Gastroesophageal sphincter (tissue), 4 donors: ENCODE measurements around the gene RECQL5. TPM values are rescaled to one million over a fixed set of nuclear protein-coding genes. Genes with fewer than 3 reads are reported as not detected.
A peak's percentile ranks its signal among the peaks of the same experiment; 100 is the strongest.

Experiments used
- ATAC-seq: fragments of 150-250 bp; one replicate; pipeline ENCODE4 v1.9.1; 2016; ENCODE audit warnings: mild to moderate bottlenecking, moderate library complexity
- H3K27ac ChIP-seq, 4 donors: fragments of 200-600 bp; sonication (generic) in 3 of 4; 1 replicate in 3 of 4; 2 replicates in 1 of 4; pipeline ENCODE4 v1.5.1; 2016 to 2019
- H3K27me3 ChIP-seq: fragments of 200-600 bp; sonication (generic); one replicate; pipeline ENCODE4 v1.5.1; 2019
- H3K36me3 ChIP-seq, 2 donors: fragments of 200-600 bp; sonication (generic); one replicate each; pipeline ENCODE4 v1.5.1; 2019; ENCODE audit warnings: control low read depth in 1 of 2
- H3K4me1 ChIP-seq, 3 donors: fragments of 200-600 bp; sonication (generic); 1 replicate in 2 of 3; 2 replicates in 1 of 3; pipeline ENCODE4 v1.5.1; 2016 to 2019; ENCODE audit warnings: control low read depth in 2 of 3
- H3K4me3 ChIP-seq, 2 donors: fragments of 200-600 bp; sonication (generic); one replicate each; pipeline ENCODE4 v1.5.1; 2019; ENCODE audit warnings: mild to moderate bottlenecking in 1 of 2, moderate library complexity in 1 of 2
- H3K9me3 ChIP-seq, 3 donors: fragments of 200-600 bp; sonication (generic); one replicate each; pipeline ENCODE4 v1.5.1; 2017 to 2019; ENCODE audit warnings: control low read depth in 2 of 3
- EP300 ChIP-seq: sonication (generic); formaldehyde crosslinking; IDR thresholded peaks from one replicate; pipeline ENCODE4 v1.6.1; 2017; ENCODE audit warnings: antibody characterized with exemption, mild to moderate bottlenecking
- POLR2A ChIP-seq, 2 donors: fragments of 450-650 bp; IDR thresholded peaks; one replicate each; pipeline ENCODE4 v1.6.1; 2017; ENCODE audit warnings: antibody characterized with exemption in 2 of 2, mild to moderate bottlenecking in 2 of 2, moderate library complexity in 1 of 2
- POLR2AphosphoS5 ChIP-seq: sonication (generic); formaldehyde crosslinking; IDR thresholded peaks from one replicate; pipeline ENCODE4 v1.6.1; 2017; ENCODE audit warnings: antibody characterized with exemption
- WGBS, 2 donors: methylation state at CpG; one replicate each; pipeline ENCODE4 v1.1.5; 2018; ENCODE audit warnings: low coverage in 1 of 2; 5-methylcytosine and 5-hydroxymethylcytosine counted together
- total RNA-seq, 4 donors: library from RNA; depleted of rRNA; stranded (reverse); fragments of >200 nt; gene quantifications; one replicate each; pipeline ENCODE4 v1.1.0, GENCODE V29; 2016
- TF ChIP-seq, protein P1 (sequence below), 4 experiments: fragments of 200-600 bp in 2 of 4; fragments of 450-650 bp in 2 of 4; sonication (generic) in 1 of 4; IDR thresholded peaks; one replicate each; pipeline ENCODE4 v1.5.1; 2017 to 2019; ENCODE audit warnings: antibody characterized with exemption in 4 of 4, mild to moderate bottlenecking in 2 of 4, moderate library complexity in 2 of 4

The RECQL5 gene
- total RNA-seq, 4 donors from 2014 or later: 6.4 to 15.1 (median 13.6) TPM

DNA sequence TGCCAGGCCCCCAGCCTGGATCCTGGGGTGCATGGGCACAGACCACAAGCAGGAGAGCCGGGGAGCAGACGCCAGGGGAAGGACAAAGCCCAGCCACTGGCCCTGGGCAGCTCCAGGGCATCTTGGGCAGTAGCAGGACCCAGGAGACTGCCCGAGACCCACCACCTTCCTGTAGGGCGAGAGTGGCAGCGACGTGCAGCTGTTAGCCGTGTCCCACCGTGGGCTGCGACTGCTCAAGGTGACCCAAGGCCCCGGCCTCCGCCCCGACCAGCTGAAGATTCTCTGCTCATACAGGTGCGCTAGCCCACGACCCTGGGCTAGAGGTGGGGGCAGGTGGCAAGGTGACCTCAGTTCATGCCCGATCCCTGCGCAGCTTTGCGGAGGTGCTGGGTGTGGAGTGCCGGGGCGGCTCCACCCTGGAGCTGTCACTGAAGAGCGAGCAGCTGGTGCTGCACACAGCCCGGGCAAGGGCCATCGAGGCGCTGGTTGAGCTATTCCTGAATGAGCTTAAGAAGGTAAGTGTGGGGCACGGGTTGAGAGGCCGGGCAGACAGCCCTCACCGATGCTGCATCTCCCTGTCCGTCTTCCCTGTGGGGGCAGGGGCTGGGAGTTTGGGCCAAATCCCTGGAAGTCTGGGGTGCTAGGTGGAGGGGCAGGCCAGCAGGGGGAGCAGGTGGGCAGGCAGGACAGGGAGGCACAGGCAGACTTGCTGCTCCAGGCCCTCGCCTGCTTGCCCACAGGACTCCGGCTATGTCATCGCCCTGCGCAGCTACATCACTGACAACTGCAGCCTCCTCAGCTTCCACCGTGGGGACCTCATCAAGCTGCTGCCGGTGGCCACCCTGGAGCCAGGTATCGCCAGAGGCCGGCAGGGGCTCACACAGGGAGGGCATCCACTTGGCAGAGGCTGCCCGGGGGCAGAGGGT, 47.2 kb downstream of the RECQL5 start:
- 0 to 80% methylated on average over 1 to 3 of the region's 36 CpGs for WGBS, 2 donors
- no peak overlapping the region for H3K27ac ChIP-seq
- no peaks in the 10 kb centered on the region for H3K9me3 ChIP-seq
- ATAC-seq: no peak
- no peak overlapping the region for H3K4me3 ChIP-seq
- TF ChIP-seq, protein P1, sequence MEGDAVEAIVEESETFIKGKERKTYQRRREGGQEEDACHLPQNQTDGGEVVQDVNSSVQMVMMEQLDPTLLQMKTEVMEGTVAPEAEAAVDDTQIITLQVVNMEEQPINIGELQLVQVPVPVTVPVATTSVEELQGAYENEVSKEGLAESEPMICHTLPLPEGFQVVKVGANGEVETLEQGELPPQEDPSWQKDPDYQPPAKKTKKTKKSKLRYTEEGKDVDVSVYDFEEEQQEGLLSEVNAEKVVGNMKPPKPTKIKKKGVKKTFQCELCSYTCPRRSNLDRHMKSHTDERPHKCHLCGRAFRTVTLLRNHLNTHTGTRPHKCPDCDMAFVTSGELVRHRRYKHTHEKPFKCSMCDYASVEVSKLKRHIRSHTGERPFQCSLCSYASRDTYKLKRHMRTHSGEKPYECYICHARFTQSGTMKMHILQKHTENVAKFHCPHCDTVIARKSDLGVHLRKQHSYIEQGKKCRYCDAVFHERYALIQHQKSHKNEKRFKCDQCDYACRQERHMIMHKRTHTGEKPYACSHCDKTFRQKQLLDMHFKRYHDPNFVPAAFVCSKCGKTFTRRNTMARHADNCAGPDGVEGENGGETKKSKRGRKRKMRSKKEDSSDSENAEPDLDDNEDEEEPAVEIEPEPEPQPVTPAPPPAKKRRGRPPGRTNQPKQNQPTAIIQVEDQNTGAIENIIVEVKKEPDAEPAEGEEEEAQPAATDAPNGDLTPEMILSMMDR (IDR thresholded peaks at IDR 0.05): peak in 1 of 4 experiments; percentile 27
- TF ChIP-seq POLR2A (IDR thresholded peaks at IDR 0.05) (peak in 1 of 2 donors; percentile 14), EP300 (no peak)
- no peaks in the 10 kb centered on the region for H3K4me1 ChIP-seq
- H3K27me3 ChIP-seq: no peaks in the 10 kb centered on the region
- H3K36me3 ChIP-seq: peaks cover 0 to 95% of the 10 kb centered on the region in 2 donors

DNA sequence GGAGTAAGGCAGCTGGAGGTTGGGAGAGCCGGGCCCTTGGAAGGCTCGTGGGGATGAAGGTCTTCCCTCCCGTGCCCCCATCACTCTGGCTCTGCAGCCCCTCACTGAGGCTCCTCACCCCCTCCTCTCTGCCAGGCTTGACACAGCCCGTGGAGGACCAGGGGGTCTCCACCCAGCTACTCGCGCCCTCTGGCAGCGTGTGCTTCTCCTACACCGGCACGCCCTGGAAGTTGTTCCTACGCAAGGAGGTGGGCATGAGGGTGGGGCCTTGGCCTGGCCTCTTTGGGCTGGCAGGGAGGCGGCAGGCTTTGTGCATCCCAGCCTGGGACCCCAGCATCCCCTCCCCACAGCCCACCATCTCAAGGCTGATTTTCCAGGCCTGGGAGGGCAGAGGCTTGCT, 49.3 kb downstream of the RECQL5 start:
- TF ChIP-seq EP300 (no peak), POLR2AphosphoS5 (no peak), POLR2A (IDR thresholded peaks at IDR 0.05) (no peak)
- TF ChIP-seq, protein P1 (IDR thresholded peaks at IDR 0.05): no peak
- H3K9me3 ChIP-seq: no peaks in the 10 kb centered on the region
- no peak overlapping the region for H3K27ac ChIP-seq
- no peak for ATAC-seq
- H3K4me3 ChIP-seq: no peak overlapping the region
- no CpG with 5 or more reads among the region's 11 CpGs for WGBS, 2 donors
- H3K36me3 ChIP-seq: peaks cover 0 to 100% of the 10 kb centered on the region in 2 donors
- no peaks in the 10 kb centered on the region for H3K4me1 ChIP-seq
- no peaks in the 10 kb centered on the region for H3K27me3 ChIP-seq

DNA sequence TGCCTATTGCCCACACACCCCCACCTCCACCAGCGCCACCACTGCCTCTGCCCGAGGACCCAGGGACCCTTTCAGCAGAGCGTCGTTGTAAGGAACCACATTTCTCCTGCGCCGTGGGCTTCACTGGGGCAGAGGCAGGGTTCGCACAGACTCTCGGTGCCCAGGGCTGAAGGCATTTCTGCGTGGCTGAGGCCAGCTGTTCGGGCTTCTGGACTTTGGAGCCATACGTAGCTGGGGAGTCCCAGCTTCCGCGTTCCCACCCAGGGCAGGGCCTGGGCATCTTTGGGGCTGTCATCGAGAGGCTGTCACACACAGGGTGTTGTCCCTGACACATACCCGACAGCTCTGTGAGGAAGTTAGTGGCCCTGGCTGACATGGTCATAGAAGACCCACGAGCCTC, 49.7 kb downstream of the RECQL5 start:
- H3K4me1 ChIP-seq: no peaks in the 10 kb centered on the region
- no CpG with 5 or more reads among the region's 16 CpGs for WGBS, 2 donors
- peaks cover 0 to 100% of the 10 kb centered on the region in 2 donors for H3K36me3 ChIP-seq

DNA sequence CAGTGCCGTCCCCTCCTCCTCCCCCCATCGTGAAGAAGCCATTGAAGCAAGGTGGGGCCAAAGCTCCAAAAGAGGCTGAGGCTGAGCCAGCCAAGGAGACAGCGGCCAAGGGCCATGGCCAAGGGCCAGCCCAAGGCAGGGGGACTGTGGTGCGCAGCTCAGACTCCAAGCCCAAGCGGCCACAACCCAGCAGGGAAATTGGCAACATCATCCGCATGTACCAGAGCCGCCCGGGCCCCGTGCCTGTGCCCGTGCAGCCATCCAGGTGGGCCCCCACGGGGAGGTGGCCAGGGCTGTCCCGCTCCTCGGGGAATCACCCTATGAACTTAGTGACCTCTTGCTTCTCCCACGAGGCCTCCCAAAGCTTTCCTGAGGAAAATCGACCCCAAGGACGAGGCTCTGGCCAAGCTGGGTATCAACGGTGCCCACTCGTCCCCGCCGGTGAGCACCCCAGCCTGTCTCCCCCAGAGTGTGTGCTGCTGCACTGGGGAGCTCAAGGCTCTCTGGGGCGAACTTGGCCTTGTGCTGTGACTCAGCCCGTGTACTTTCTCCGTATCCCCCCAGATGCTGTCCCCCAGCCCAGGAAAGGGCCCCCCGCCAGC, 50.3 kb downstream of the RECQL5 start:
- ATAC-seq: no peak
- TF ChIP-seq POLR2A (IDR thresholded peaks at IDR 0.05): no peak
- TF ChIP-seq, protein P1 (IDR thresholded peaks at IDR 0.05): no peak
- TF ChIP-seq POLR2AphosphoS5: no peak
- H3K27me3 ChIP-seq: no peaks in the 10 kb centered on the region
- H3K36me3 ChIP-seq: peaks cover 0 to 100% of the 10 kb centered on the region in 2 donors
- H3K4me3 ChIP-seq: no peak overlapping the region
- no peaks in the 10 kb centered on the region for H3K4me1 ChIP-seq
- no peak overlapping the region for H3K27ac ChIP-seq
- 40 to 100% methylated on average over 1 to 7 of the region's 24 CpGs for WGBS, 2 donors
- H3K9me3 ChIP-seq: no peaks in the 10 kb centered on the region

More for the DNA sequence above, 49.7 kb downstream of the RECQL5 start:
- Histone ChIP-seq H3K4me3 (no peak overlapping the region), H3K27ac (no peak overlapping the region), H3K9me3 (no peaks in the 10 kb centered on the region), H3K27me3 (no peaks in the 10 kb centered on the region)
- no peak for ATAC-seq
- TF ChIP-seq POLR2AphosphoS5 (no peak), EP300 (no peak), POLR2A (IDR thresholded peaks at IDR 0.05) (no peak)
- TF ChIP-seq, protein P1 (IDR thresholded peaks at IDR 0.05): no peak
